SIG-M5 treated with dmso at 0.1 percent for 504 hours (cell line): ENCODE results near the gene AAMP.

ENCODE experiments used
- DNase-seq: peaks from one replicate; lab custom pipeline; 2025; ENCODE audit not compliant: unreplicated experiment; lab: John Stamatoyannopoulos, UW

The AAMP gene

GRCh38 chr2:218224186-218224585, 45.8 kb downstream of the AAMP start:
- no peak for DNase-seq

- no peak for DNase-seq
These were observed 46.9 kb downstream of the AAMP start for GRCh38 chr2:218223046-218223445.

DNA sequence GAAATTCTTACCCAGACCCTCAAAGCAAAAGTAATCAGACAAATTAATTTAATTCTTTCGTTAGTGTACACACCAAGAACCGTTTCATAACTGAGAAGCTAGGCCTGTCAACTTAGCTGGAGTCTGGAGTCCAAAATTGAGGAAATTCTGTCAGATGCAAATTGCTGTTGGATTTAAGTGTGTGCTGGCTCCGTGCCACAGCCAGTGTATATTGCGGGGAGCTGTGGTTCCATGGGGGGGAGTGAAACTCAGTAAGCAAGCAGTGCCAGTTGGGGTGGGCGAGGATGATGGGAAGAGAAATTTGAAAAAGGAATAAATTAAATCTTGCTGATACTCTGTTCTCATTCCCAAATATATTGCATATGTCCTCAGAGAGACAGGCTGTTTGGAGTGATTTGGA, 48.9 kb downstream of the AAMP start:
- peak; percentile 25 for DNase-seq

DNA sequence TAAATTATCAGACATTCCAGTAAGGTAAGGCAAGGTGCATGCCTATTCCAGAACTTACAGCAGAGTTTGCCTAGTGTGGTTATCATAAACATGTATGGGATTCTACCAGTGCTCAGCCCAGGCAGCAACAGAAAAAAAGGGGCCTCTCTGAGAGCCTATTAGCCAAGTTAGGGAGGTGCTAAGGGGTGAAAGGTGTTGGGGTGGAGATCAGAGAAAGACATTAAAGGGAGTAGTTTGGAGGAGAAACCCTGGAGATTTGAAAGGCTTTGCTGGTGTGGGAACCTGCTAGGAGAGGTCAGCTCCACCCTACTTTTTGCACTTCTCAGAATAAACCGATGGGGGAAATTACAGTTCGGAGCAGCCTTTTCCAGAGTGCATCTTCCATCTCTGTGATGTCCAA, 50.0 kb downstream of the AAMP start:
- DNase-seq = peak; percentile 30

DNA sequence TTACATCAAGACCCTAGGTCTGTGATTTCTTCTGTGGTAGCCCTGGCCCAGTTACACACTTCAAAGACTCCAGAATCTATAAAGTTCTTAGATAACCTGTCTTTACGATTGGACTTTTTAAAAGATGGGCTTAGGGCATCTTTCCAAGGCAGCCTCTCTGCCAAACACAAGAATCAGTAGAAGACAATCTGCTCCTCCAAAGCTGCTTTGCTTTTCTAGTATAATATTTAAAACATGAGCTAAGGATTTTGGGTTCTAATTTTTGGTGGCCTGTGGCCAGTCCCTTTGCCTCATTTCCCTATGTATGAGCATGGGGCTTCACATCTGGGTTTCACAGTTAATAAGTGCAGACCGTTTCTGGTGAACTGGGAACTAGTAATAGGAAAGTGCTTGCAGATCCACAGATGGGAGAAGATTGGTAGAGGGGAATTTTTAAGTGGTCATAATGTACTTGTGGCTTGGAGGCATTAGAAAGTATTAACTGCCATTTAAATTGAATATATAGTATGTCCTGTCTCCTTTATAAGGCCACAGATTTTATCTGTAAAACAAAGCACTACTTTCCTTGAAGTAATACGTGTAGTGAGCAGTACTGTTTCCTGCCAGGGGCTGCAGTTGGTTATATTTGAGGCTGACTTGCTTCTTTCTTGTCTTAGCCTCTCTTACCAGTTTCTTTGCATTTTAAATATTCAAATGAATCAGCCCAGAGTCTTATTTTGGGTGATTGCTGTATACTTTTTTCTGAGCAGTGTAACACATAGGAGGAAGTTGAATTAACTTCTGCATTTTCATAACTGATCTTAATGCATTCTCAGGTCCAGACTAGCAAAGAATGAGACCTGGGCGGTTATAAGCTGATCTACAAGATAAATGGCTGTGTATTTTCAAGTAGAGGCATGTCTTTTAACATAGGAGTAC, 51.4 kb downstream of the AAMP start:
- peak; percentile 84 for DNase-seq

GRCh38 chr2:218217360-218218267, 52.3 kb downstream of the AAMP start:
- DNase-seq = peak; percentile 72

GRCh38 chr2:218216674-218217359, 53.1 kb downstream of the AAMP start, which contains the start of gene ARPC2:
TSS of gene ARPC2 (plus strand) at chr2:218217189. CDS start at chr2:218217471, 282 bp downstream.
- DNase-seq = peak; percentile 93

DNA sequence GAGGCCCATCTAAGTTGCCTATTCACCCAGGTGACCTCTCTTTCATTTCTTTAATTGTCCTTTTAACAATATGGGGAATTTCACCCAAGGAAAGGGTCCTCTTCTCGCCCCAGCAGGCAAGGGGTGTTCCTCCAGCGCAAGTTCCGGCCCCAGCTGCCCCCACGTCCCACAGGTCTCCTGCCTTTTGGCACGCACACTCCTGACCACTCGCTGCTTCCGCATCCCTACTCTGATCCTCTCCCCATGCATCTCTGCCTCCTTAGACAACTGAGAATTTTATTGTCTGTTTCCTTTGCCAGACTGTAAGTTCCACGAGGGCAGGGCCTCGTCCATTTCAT, 53.6 kb downstream of the AAMP start:
- peak; percentile 34 for DNase-seq
